NCI-H187 (cell line): ENCODE measurements around the gene ABCC4.
"Not testable (repeated sequence)": the region's sequence is repeated elsewhere in the genome, so short reads cannot be mapped to it uniquely, and the experiment has no call there.

ENCODE experiments used
- DNase-seq, 2 experiments: peaks; one replicate each; lab custom pipeline; 2025; lab: John Stamatoyannopoulos, UW

The ABCC4 gene

GRCh38 chr13:95298169-95298965 is 2.9 kb downstream of the ABCC4 start:
- DNase-seq, result no peak

- DNase-seq, result no peak
Measured at GRCh38 chr13:95296326-95296925, 4.8 kb downstream of the ABCC4 start.

DNA sequence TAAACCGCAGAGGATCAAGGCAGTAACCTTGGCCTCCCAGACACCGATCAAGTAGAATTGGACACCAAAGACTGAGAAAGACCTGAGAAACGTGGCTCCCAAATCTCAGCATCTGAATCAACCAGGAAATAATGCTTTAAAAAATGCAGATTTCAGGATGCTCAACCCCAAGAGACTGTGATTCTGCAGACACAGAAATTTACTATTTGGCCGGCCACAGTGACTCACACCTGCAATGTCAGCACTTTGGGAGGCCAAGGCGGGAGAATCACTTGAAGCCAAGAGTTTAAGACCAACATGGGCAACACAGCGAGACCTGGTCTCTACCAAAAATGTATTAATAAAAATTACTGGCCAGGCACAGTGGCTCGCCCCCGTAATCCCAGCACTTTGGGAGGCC is 6.2 kb downstream of the ABCC4 start:
- no peak for DNase-seq

DNA sequence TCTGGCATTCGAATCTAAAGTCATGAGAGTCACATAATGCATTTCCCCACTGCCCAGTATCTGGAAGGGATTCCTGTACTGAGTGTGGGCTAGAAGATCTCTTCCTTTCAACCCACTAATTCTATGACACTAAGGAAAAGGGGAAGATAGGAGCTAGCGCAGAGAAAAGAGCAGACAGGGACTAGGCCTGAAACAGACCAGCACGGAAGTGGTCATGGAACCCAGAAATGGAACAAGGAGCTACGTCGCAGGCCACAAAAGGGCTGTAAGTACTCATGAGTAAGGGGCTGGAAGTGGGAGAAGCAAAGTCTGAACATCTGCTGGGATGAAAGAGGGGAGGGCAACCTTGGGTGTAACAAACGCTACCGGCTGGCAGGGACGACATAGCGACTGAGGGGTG is 8.6 kb downstream of the ABCC4 start:
- DNase-seq, result no peak

DNA sequence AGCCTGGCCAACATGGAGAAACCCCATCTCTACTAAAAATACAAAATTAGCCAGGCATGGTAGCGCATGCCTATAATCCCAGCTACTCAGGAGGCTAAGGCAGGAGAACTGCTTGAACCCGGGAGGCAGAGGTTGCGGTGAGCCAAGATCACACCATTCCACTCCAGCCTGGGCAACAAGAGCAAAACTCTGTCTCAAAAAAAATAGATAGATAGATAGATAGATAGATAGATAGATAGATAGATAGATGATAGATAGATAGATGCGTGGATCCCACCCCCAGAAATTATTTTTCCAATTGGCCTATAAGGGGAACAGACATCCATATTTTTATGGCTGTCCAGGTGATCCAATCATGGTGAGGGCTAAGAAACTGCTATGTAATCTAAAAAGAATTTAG is 11.3 kb downstream of the ABCC4 start:
- not testable (repeated sequence) for DNase-seq

DNA sequence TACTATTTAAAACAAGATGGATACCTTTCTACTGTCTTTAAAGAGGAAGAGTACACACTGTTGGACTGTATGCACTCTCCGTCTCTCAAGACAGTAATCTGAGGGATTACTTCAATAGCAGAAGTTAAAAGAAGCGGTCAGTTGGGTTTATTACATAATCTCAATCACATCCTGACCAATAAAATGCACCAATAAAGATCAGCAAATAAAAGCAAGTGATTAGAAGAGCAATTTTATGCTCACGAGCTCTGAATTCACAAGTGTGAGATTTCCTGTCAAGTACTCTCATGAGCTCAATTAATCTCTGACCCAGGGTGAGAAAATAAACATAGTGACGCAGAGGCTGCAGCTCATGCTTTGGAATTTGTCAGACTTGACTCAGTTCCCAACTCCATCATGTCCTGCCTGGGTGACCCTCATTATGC is 12.2 kb downstream of the ABCC4 start:
- DNase-seq, result no peak

GRCh38 chr13:95284436-95284835 is 16.8 kb downstream of the ABCC4 start:
- DNase-seq, result no peak

DNA sequence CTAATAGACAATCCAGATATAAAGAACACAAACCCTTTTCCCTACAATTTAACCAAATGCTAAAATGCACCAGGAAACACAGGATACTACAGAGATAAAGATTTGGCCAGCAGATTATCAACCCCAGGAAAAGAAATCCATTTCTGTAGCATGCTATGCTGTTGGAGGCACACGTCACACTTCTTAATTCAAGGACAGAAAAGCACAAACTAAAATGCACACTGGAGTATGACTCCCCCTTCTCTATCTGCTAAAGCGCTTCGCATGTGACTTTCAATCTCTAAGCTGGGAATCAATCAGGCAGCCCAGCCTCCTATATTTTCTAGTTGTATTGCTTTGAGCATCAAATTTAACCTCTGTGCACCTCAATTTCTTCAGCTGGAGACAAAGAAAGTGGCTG is 22.2 kb downstream of the ABCC4 start:
- no peak for DNase-seq

DNA sequence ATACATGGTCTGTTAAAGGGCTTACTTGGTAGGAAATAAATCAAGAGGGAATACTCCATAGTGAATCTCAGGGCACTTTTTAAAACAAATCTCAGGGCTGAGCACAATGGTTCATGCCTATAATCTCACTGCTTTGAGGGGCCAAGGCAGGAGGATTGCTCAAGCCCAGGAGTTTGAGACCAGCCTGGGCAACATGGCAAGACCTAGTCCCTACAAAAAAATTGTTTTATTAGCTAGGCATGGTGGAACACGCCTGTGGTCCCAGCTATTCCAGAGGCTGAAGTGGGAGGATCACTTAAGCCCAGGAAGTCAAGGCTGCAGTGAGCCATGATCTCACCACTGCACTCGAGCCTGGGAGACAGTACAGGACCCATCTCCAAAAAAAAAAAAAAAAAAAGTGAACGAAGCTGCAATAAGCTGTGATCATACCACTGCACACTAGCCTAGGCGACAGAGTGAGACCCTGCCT is 25.2 kb downstream of the ABCC4 start:
- DNase-seq, result no peak

DNA sequence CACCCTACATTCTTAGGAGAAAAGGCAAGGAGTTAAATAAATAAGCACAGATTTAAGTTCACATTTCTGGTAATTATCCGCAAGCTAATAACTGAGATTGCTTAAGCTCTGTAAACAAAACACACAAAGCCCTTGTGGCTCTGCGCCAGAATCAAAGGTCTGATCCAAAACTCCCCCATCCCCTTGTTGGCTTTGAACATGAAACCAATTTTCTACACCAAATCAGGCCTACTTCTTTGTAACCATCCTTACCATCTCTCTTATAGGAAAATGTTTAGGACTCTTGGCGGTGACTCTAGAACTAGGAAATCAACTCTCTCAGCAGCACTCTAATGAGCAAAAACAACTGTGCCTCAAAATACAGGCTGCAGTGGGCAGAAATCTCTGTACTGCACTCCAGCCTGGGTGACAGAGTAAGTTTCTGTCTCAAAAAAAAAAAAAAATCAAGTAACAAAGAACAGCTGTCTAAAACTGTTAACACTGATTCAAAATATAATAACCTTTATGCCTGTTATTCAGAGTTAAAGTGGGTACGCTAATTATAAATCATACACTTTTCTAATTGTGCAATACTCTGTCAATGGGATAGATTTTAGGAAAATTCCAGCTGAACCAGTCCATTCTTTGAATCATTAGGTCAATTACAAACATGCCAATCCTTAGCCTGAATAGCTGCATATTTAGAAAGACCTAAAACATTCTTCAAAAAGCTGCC is 25.8 kb downstream of the ABCC4 start:
- no peak for DNase-seq

- DNase-seq, result not testable (repeated sequence)
Measured at GRCh38 chr13:95273592-95274132, 27.6 kb downstream of the ABCC4 start.

GRCh38 chr13:95272076-95272475 is 29.2 kb downstream of the ABCC4 start:
- not testable (repeated sequence) for DNase-seq

DNA sequence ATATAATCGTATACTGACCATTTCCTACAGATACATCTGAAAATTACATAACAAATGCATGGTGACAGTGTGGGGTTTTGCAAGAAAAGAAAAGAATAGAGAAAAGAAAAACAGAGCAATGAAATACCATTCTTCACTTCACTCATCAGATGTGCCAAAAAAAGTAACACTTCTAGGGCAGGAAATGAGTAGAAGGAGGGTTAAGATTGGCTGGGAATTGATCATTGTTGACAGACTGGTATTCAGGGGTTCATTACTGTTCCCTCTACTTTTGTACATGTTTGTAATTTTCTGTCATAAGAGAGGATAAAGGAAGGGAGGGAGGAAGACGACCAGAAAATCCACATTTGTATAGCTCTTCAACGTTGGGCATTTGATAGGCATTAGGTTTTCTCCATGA is 31.5 kb downstream of the ABCC4 start:
- DNase-seq, result no peak

DNA sequence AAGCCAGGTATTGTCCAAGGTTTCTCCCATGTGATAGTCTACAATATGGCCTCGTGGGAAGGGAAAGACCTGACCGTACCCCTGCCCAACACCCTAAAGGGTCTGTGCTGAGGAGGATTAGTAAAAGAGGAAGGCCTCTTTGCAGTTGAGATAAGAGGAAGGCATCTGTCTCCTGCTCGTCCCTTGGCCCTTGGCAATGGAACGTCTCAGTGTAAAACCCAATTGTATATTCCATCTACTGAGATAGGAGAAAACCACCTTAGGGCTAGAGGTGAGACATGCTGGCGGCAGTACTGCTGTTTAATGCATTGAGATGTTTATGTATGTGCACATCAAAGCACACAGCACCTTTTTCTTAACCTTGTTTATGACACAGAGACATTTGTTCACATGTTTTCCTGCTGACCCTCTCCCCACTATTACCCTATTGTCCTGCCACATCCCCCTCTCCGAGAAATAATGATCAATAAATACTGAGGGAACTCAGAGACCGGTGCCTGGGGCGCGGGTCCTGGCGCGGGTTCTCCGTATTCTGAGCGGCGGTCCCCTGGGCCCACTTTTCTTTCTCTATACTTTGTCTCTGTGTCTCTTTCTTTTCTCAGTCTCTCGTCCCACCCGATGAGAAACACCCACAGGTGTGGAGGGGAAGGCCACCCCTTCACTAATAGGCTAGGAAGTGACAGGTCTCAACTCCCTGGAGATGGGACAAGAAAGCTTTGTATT is 32.7 kb downstream of the ABCC4 start:
- not testable (repeated sequence) for DNase-seq

GRCh38 chr13:95267662-95268342 is 33.4 kb downstream of the ABCC4 start:
- no peak for DNase-seq

DNA sequence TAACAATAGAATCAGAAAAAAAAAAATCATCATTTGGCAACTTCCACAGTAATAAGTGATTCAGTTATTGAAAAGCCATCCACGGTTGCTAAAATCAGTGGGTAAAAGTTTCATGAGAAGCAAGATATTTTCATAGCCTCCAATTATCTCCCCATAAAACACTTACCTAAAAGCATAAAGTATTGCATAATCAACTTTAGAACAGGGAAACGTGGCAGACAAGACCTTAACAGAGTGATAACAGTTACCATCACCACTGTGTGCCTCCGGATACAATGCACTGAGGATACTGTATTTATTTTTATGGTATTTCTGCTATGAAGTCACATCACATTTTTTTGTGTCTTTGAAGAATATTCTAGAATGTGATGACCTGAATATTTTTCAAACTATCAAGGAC is 37.0 kb downstream of the ABCC4 start:
- no peak for DNase-seq

DNA sequence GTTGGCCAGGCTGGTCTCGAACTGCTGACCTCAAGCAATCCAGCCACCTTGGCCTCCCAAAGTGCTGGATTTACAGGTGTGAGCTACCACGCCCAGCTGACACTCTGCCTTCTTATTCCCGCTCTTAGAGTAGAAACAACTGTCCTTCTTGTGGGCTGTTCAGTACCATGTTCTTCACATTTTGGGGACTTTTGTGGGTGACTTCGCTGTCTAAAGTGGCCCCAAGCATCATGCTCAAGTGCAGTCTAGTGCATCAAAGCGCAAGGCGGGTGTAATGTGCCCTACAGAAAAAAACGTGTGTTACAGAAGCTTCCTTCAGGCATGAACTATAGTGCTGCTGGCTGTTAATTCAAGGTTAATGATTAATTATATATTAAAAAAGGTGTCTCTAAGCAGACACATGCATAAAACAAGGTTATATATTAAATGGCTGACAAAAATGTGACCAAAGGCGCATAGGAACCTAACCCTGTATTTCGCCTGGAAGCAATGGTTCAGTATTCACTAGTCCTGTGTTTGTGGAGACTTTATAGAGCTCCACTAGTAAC is 38.3 kb downstream of the ABCC4 start:
- DNase-seq, result no peak

- no peak for DNase-seq
Measured at GRCh38 chr13:95261956-95262355, 39.3 kb downstream of the ABCC4 start.

DNA sequence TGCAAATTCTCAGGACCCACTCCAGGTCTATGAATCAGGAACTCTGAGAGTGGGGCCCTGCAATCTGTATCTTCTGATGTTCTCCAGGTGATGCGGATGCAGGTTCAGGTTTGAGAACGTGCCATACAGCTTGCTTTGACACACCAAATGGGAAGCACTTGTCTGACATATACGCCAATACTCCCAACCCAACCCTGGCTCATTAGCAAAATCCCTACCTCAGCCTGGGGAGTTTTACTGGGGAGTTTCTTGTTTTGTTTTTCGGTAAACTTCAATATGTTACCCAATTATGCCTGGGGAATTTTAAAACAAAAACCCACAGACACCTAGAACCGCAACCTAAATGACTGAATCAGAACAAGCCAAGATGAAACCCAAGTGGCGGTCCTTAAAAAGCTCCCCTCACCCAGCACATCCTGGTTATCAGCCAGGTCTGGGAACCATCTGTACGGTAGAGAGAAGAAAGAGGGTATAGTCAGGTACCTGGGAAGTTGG is 41.2 kb downstream of the ABCC4 start:
- no peak for DNase-seq

GRCh38 chr13:95258619-95259194 is 42.5 kb downstream of the ABCC4 start:
- no peak for DNase-seq

GRCh38 chr13:95258098-95258497 is 43.2 kb downstream of the ABCC4 start:
- no peak for DNase-seq
